HCT116 (cell line): ENCODE data around the gene SNX2. TPM values are rescaled to one million over a fixed set of nuclear protein-coding genes. Genes with fewer than 3 reads are reported as not detected.

Experiments used
- ATAC-seq: fragments of 200-7000 bp; cut with Tn5 transposase; 2 replicates; pipeline ENCODE4 v1.9.1; 2020; ENCODE audit warnings: mild to moderate bottlenecking, moderate library complexity
- BruUV-seq: library from RNA; stranded (reverse); fragments of 400-500 nt; replicated peaks from 2 replicates; lab custom pipeline; 2021; lab: Mats Ljungman, UMichigan
- CTCF ChIA-PET: fragments of 300-600 bp; sonication (Branson Sonifier 250); formaldehyde crosslinking; loops from one replicate; lab custom pipeline; 2021; ENCODE audit warnings: antibody characterized with exemption; lab: Charles Lee
- POLR2A ChIA-PET: fragments of 300-600, 350-600 bp; sonication (Branson Sonifier 250); formaldehyde crosslinking; loops from one replicate; lab custom pipeline; 2021; ENCODE audit warnings: antibody characterized with exemption; lab: Charles Lee
- RAD21 ChIA-PET, 2 experiments: fragments of 300-600 bp; sonication (Branson Sonifier 250); formaldehyde crosslinking; loops; one replicate each; lab custom pipeline; 2023; ENCODE audit warnings: low total read pairs in 2 of 2; ENCODE audit not compliant: uncharacterized antibody in 2 of 2, unreplicated experiment in 2 of 2, low non-redundant PET in 1 of 2; lab: Charles Lee
- DNase-seq: peaks from one replicate; pipeline ENCODE4 v3.0.0-alpha.2; 2010; ENCODE audit warnings: low read depth, low spot score
- H2AFZ ChIP-seq: fragments of 200-600 bp; shearing (Covaris generic), sonication (generic); 2 replicates; pipeline ENCODE4 v1.6.1; 2017; ENCODE audit warnings: low read depth, mixed run types, mixed read lengths, antibody characterized with exemption, low read length; ENCODE audit not compliant: poor library complexity, severe bottlenecking
- H3K27ac ChIP-seq: 2 replicates; pipeline ENCODE4 v1.5.1; 2012; ENCODE audit warnings: low read depth, low read length
- H3K27me3 ChIP-seq: fragments of 200-600 bp; sonication (generic); 2 replicates; pipeline ENCODE4 v1.6.1; 2016; ENCODE audit warnings: mixed run types, low read length, mixed read lengths; ENCODE audit not compliant: insufficient read depth
- H3K36me3 ChIP-seq, 2 experiments: fragments of 200-500 bp in 1 of 2; fragments of 200-600 bp in 1 of 2; sonication (Bioruptor generic) in 1 of 2; sonication (generic) in 1 of 2; 2 replicates each; pipeline versions ENCODE4 v1.5.1 to v1.6.1; 2014 to 2016; ENCODE audit warnings: low read length in 2 of 2, inconsistent platforms in 1 of 2, mixed read lengths in 1 of 2, mixed run types in 1 of 2; ENCODE audit not compliant: insufficient read depth in 2 of 2, control insufficient read depth in 1 of 2
- H3K4me1 ChIP-seq, 2 experiments: fragments of 200-600 bp in 1 of 2; sonication (generic) in 1 of 2; 2 replicates each; pipeline versions ENCODE4 v1.5.1 to v1.6.1; 2012 to 2017; ENCODE audit warnings: low read length in 2 of 2, inconsistent platforms in 1 of 2, mild to moderate bottlenecking in 1 of 2, mixed read lengths in 1 of 2, mixed run types in 1 of 2, moderate library complexity in 1 of 2; ENCODE audit not compliant: insufficient read depth in 2 of 2, control insufficient read depth in 1 of 2
- H3K4me2 ChIP-seq: fragments of 200-600 bp; sonication (generic); 2 replicates; pipeline ENCODE4 v1.6.1; 2017; ENCODE audit warnings: mixed run types, low read length, mixed read lengths
- H3K4me3 ChIP-seq, 2 experiments: fragments of 200-600 bp in 1 of 2; sonication (generic) in 1 of 2; replicated peaks in 1 of 2; 2 replicates each; pipeline ENCODE4 v1.5.1; 2011 to 2016; ENCODE audit warnings: low read length in 2 of 2, control low read depth in 1 of 2, low read depth in 1 of 2, mild to moderate bottlenecking in 1 of 2, mixed read lengths in 1 of 2, mixed run types in 1 of 2
- H3K79me2 ChIP-seq: fragments of 200-600 bp; sonication (generic); 2 replicates; pipeline ENCODE4 v1.6.1; 2017; ENCODE audit warnings: mild to moderate bottlenecking, mixed run types, low read length, moderate library complexity, mixed read lengths; ENCODE audit not compliant: insufficient read depth
- H3K9ac ChIP-seq: fragments of 200-600 bp; sonication (generic); 2 replicates; pipeline ENCODE4 v1.6.1; 2016; ENCODE audit warnings: low read length, mixed read lengths
- H3K9me2 ChIP-seq: fragments of 200-600 bp; sonication (generic), shearing (Covaris generic); 2 replicates; pipeline ENCODE4 v1.6.1; 2017; ENCODE audit warnings: mixed run types, mild to moderate bottlenecking, moderate library complexity; ENCODE audit not compliant: insufficient read depth
- H3K9me3 ChIP-seq, 2 experiments: fragments of 200-500 bp in 1 of 2; fragments of 200-600 bp in 1 of 2; sonication (Bioruptor generic) in 1 of 2; sonication (generic) in 1 of 2; 2 replicates each; pipeline ENCODE4 v1.6.1; 2014 to 2017; ENCODE audit warnings: low read length in 2 of 2, mixed read lengths in 2 of 2, inconsistent platforms in 1 of 2, low read depth in 1 of 2, mild to moderate bottlenecking in 1 of 2, mixed run types in 1 of 2, moderate library complexity in 1 of 2; ENCODE audit not compliant: control insufficient read depth in 1 of 2, insufficient read depth in 1 of 2
- H4K20me1 ChIP-seq: fragments of 200-600 bp; sonication (generic), shearing (Covaris generic); 2 replicates; pipeline ENCODE4 v1.6.1; 2017; ENCODE audit warnings: mixed run types, mild to moderate bottlenecking, moderate library complexity; ENCODE audit not compliant: insufficient read depth
- CEBPB ChIP-seq: IDR thresholded peaks from 2 replicates; pipeline ENCODE4 v1.6.1; 2012; ENCODE audit warnings: low read depth
- ELF1 ChIP-seq: IDR thresholded peaks from 2 replicates; pipeline ENCODE4 v1.6.1; 2012; ENCODE audit warnings: low read depth, borderline replicate concordance
- EZH2phosphoT487 ChIP-seq: fragments of 200-600 bp; IDR thresholded peaks from 2 replicates; pipeline ENCODE4 v1.6.1; 2018; ENCODE audit warnings: antibody characterized with exemption, borderline replicate concordance
- FOSL1 ChIP-seq: IDR thresholded peaks from 2 replicates; pipeline ENCODE4 v1.6.1; 2012; ENCODE audit warnings: low read depth
- POLR2AphosphoS5 ChIP-seq: IDR thresholded peaks from 2 replicates; pipeline ENCODE4 v1.6.1; 2011; ENCODE audit warnings: mild to moderate bottlenecking, low read depth, low read length, moderate library complexity
- SIN3A ChIP-seq: IDR thresholded peaks from 2 replicates; pipeline ENCODE4 v1.6.1; 2012; ENCODE audit warnings: low read depth
- SP1 ChIP-seq: IDR thresholded peaks from 2 replicates; pipeline ENCODE4 v1.6.1; 2012; ENCODE audit warnings: low read depth
- YY1 ChIP-seq: IDR thresholded peaks from 2 replicates; pipeline ENCODE4 v1.6.1; 2011; ENCODE audit warnings: low read length, low read depth, moderate library complexity, mild to moderate bottlenecking; ENCODE audit not compliant: insufficient replicate concordance; ENCODE audit errors: extremely low read depth
- ZFX ChIP-seq: fragments of 450-650 bp; IDR thresholded peaks from 2 replicates; pipeline ENCODE4 v1.6.1; 2017
- ZNF274 ChIP-seq: fragments of 200-500 bp; sonication (Bioruptor generic); IDR thresholded peaks from 2 replicates; pipeline ENCODE4 v1.6.1; 2014; ENCODE audit warnings: mild to moderate bottlenecking, low read depth, low read length, inconsistent platforms
- intact Hi-C: fragments of 100-400 bp; cut with micrococcal nuclease; formaldehyde crosslinking; loops from 2 replicates; pipeline ENCODE4 v1.10.0; 2022
- total RNA-seq: library from RNA; stranded (reverse); gene quantifications from one replicate; pipeline ENCODE4 v1.2.1, GENCODE V29; 2021; ENCODE audit not compliant: unreplicated experiment

SNX2 gene
- total RNA-seq, 1 experiment from 2014 or later = 57.7 TPM

DNA sequence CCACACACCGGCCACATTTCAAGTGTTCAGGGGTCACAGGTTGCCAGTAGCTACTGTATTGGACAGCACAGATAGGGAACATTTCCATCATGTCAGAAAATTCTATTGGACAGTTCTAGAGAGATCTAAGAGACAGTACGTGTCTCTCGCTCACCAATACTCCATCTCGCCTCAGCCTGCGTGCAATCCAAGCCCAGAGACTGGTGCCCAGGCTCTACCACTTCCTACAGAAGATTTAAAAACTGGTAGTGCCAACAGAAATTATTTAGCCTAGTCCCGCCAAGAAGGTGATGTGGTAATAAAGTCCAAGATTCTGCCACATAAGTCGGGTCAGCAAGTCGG, 390 bp upstream of the SNX2 start:
- H3K4me2 ChIP-seq = peak overlapping the region; percentile 79
- H2AFZ ChIP-seq = peak overlapping the region; percentile 62
- intact Hi-C loops = no loop called here
- TSS peak; percentile 67 for BruUV-seq
- ATAC-seq = peak; percentile 49
- TF ChIP-seq EZH2phosphoT487 = no peak
- TF ChIP-seq YY1 = no peak
- TF ChIP-seq CEBPB = no peak
- no peak for TF ChIP-seq ELF1
- no peak for TF ChIP-seq POLR2AphosphoS5
- no peak for TF ChIP-seq SIN3A
- TF ChIP-seq ZFX = no peak
- TF ChIP-seq SP1 = no peak
- no peak for TF ChIP-seq FOSL1
- no peak for TF ChIP-seq ZNF274
- peaks cover 6 to 13% of the 10 kb centered on the region in 2 experiments; a peak in 2 of 4 replicates for H3K4me1 ChIP-seq
- no peaks in the 10 kb centered on the region for H3K9me2 ChIP-seq
- H3K36me3 ChIP-seq = no peaks in the 10 kb centered on the region
- no peak for DNase-seq
- RAD21 ChIA-PET = no interaction called here
- POLR2A ChIA-PET = no interaction called here
- no peaks in the 10 kb centered on the region for H3K9me3 ChIP-seq
- H4K20me1 ChIP-seq = no peaks in the 10 kb centered on the region
- peak overlapping the region; percentile 36; the same call in 1 of the 2 replicates for H3K9ac ChIP-seq
- CTCF ChIA-PET = no interaction called here
- H3K27me3 ChIP-seq = no peaks in the 10 kb centered on the region
- H3K27ac ChIP-seq = no peak overlapping the region
- peak overlapping the region; percentile 30 to 87 for H3K4me3 ChIP-seq
- H3K79me2 ChIP-seq = peaks cover 45% of the 10 kb centered on the region
